Epithelial cell of esophagus (primary cell): ENCODE results near the gene RABIF.
A peak's percentile ranks its signal among the peaks of the same experiment; 100 is the strongest.
"Not testable (repeated sequence)": the region's sequence is repeated elsewhere in the genome, so short reads cannot be mapped to it uniquely, and the experiment has no call there.

Experiments used
- DNase-seq: peaks from one replicate; pipeline ENCODE4 v3.0.0; 2010; ENCODE audit warnings: low read depth
- H3K4me3 ChIP-seq: 2 replicates; pipeline ENCODE4 v1.5.1; 2011; ENCODE audit warnings: mild to moderate bottlenecking, low read length, control low read depth
- CTCF ChIP-seq: IDR thresholded peaks from 2 replicates; pipeline ENCODE4 v1.5.1; 2011; ENCODE audit warnings: low read depth, mild to moderate bottlenecking, low read length, control low read depth, inconsistent platforms; ENCODE audit not compliant: insufficient read depth; ENCODE audit errors: missing control alignments

RABIF gene

GRCh38 chr1:202835548-202836072 is 53.3 kb downstream of the RABIF start:
- DNase-seq = no peak
- no peak for TF ChIP-seq CTCF
- no peak overlapping the region for H3K4me3 ChIP-seq

- no peak overlapping the region for H3K4me3 ChIP-seq
- peak; percentile 67 for DNase-seq
- TF ChIP-seq CTCF = no peak
Measured at GRCh38 chr1:202834771-202835547, 54.0 kb downstream of the RABIF start.

GRCh38 chr1:202831906-202832305 is 57.0 kb downstream of the RABIF start:
- no peak for TF ChIP-seq CTCF
- DNase-seq = no peak
- no peak overlapping the region for H3K4me3 ChIP-seq

DNA sequence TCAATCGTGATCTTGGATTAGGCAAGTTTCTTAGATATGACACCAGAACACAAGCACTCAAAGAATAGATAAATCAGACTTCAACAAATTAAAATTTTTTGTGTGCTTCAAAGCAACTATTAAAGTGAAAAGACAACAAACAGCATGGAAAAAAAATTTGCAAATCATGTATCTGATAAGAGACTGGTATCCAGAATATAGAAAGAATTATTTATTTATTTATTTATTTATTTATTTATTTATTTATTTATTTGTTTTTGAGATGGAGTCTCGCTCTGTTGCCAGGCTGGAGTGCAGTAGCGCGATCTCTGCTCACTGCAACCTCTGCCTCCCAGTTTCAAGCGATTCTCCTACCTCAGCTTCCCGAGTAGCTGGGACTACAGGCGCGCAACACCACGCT is 59.7 kb downstream of the RABIF start:
- H3K4me3 ChIP-seq, DNase-seq: not testable (repeated sequence)
